Measurements from ENCODE around the gene DNAJC5G.
A peak's percentile ranks its signal among the peaks of the same experiment; 100 is the strongest.
"Not testable (repeated sequence)": the region's sequence is repeated elsewhere in the genome, so short reads cannot be mapped to it uniquely, and the experiment has no call there.

Gene DNAJC5G

DNA sequence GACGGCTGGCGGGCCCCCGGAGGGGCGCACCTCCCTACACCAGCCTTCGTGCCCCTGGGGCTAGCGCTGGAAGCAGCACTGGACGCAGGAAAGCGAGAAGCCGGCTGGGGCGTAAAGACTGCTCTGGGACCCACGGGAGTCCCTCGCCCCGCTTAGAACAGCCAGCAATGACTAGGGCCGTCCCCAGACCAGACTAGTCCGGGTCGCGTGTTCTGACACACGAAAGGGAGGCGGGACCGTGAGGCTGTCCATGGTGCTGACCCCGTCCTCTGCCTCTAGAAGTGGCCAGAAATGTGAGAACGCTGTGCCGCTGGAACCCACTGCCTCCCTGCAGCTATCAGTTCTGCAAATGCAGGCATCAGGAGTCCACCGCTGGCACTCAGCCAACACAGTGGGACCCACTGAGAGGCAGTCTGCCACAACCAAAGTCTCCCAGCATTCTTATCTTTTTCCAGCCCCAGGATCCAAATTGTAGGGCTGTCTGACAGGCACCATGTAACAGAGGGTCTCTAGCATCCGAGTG lies 33.2 kb downstream of the DNAJC5G start, which contains the start of gene UCN:
TSS of gene UCN (minus strand) at position 87 of the 523 bp plus-strand sequence. CDS start 550 bp downstream, outside the sequence.
- DNase-seq (ENCODE audit: low read depth in 2 of 2): no peak

DNA sequence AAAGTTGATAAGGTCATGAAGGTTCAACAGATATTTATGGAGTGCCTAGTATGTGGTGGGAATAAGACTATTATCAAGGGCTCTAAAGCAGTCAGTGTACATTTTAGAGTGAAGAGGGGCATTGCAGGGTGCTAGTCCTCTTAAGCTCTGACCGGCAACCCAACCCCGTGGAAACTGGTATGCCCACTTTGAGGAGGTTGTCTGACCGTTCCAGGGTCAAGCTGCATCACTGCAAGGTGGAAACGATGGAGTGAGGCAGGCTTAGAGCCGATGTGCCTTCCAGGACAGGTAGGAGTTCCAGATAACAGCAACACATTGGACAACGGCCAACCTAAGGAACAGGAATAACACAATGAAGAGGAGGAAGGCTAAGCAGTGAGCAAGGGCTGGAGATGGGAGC lies 34.4 kb downstream of the DNAJC5G start:
- DNase-seq (ENCODE audit: low read depth in 2 of 2): no peak

DNA sequence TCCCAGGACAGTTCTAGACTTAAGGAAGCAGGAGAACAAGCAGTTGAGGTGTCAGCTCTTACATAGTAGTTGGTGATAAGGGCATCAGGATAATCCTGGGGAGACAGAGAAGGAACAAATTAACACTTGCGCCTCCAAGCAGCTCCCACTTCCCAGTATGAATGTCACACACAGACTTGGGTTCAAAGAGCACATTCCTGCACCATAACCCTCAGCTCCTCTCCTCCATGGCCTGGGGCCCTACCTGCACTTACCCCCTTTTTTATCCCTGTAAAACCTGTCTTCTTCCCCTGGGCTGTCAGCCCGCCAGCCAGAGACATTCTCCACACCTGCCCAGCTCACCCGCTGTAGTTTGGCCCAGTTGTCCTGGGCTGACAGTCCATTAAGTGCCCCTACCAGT lies 36.9 kb downstream of the DNAJC5G start:
- DNase-seq (ENCODE audit: low read depth in 2 of 2): no peak

DNA sequence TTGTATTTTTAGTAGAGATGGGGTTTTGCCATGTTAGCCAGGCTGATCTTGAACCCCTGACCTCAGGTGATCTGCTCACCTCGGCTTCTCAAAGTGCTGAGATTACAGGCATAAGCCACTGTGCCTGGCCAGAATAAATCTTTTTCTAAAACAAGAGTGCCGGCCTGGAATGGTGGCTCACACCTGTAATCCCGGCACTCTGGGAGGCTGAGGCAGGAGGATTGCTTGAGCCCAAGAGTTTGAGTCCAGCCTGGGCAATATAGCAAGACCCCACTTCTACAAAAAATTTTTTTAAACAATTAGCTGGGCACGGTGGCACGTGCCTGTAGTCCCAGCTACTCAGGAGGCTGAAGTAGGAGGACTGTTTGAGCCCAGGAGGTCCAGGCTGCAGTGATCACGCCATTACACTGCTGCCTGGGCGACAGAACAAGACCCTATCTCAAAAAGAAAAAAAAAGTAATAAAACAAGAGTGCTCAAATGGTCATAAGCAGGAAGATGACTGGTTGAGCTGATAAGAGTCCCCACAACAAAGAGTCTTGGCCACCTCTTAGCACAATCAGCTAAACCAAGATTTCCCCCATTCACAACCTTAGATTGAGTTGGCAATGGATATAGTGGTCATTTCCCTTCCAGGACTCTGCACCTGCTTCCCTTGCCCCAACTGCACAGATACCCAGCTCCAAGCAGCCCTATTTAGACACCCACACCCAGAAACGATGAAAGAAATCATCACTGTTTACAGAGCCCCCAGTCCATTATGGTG lies 38.8 kb downstream of the DNAJC5G start:
- DNase-seq (ENCODE audit: low read depth in 2 of 2): no peak

DNA sequence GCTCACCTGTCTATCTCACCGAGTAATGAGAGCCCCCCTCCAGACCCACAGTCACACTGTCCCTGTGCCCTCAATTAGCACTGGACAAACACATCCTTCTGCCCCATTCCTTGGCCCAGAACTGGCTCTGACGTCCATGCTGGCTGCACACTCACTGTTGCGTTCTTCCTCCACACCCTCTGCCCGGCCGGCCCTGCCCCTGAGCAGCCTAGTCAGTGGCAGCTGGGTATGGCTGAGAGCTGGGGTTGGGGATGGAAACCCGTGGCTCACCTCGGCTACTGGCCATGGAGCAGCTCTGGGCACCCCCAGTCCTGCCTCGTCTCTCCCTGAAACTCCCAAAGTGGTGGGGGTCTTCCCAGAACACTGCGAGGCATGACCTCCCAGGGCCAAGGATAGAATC lies 39.5 kb downstream of the DNAJC5G start:
- DNase-seq (ENCODE audit: low read depth in 2 of 2): no peak

DNA sequence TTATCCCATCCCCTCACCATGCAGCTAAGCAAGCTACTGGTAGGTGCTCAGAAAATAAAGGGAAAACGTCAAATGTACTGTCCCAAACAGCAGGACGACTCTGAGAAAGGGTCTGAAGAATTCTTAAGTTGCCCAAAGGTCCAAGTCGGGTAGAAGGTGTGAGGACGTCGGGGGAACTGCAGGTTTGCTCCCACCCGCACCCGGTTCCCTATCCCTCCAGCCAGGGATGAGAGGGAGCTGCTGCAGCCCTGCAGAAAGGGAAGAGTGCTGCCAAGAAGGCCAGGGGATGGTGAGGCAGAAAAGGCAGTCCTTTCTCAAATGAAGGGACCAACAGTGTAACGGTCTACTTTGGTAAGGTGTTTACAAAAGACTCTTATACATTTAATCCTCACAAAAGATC lies 39.9 kb downstream of the DNAJC5G start:
- no peak for DNase-seq (ENCODE audit: low read depth in 2 of 2)

DNA sequence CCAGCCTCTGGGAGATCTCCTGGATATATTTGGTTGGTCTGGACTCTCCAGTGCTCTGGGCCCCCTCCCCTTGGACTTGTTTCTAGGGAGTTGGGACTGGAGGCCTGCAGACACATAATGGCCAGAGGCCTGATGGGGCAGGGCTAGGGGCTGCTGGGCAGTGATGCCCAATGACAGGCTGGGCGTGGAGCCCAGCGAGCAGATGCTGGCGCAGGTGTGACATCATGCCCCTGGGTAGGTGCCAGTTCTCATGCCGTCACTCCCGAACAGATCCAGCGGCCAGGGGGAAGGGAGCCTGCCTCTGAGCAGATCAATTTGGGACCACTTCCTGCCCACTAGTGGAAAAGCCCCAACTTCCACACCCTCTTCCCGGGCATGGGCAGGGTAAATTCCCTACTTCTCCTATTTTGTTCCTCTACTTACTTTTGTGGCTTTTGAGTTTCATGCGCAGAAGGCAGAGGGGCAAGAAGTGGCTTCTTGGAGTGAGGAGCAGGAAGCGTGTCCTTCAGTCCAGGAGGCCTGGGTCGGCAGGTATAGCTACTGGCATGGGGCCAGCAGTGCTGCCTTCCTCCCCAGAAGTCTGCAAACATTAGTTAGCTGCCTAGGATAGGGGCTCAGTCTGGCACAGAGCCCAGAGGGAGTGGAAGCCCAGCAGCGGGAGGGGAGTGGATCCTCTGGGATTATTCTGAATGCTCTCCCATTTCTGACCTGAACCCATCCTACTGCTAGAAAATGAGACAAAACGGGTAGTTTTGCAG lies 41.6 kb downstream of the DNAJC5G start:
- no peak for DNase-seq (ENCODE audit: low read depth in 2 of 2)

DNA sequence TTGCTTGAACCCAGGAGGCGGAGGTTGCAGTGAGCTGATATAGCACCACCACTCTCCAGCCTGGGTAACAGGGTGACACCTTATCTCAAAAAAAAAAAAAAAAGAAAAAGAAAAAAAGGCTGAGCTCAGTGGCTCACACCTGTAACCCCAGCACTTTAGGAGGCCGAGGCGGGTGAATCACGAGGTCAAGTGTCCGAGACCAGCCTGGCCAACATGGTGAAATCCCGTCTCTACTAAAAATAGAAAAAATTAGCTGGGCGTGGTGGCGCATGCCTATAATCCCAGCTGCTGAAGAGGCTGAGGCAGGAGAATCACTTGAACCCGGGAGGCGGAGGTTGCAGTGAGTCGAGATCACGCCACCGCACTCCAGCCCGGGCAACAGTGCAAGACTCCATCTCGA lies 44.6 kb downstream of the DNAJC5G start:
- DNase-seq (ENCODE audit: low read depth in 2 of 2): not testable (repeated sequence)

DNA sequence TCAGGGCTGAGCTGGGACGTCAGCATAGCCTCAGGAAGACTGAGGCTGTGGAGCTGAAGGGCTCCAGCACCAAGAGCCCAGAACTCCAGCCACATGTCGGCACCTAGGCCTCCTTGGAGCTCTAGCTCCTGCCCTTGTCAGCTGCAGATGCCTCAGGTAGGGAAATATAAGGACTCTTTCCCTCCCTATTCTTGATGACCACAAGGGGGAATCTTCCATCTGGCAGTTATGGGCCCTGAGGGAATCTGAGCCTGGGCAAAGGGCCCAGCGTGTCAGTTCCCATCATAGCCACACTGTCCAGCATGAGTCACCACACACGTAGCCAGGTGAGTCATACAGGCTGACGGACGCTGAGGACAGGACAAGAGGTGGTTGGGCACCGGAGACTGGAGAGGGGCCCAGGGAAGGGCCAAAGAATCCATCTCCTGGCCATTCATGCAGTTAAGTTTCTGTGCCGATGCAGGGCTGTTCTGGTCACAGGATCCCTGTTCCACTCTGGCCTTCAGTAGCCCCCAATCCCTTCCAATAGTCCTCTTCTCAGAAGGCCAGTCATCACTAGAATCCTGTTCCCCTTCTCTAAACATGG lies 45.8 kb downstream of the DNAJC5G start:
- DNase-seq (ENCODE audit: low read depth in 2 of 2): peak; percentile 88 to 90

DNA sequence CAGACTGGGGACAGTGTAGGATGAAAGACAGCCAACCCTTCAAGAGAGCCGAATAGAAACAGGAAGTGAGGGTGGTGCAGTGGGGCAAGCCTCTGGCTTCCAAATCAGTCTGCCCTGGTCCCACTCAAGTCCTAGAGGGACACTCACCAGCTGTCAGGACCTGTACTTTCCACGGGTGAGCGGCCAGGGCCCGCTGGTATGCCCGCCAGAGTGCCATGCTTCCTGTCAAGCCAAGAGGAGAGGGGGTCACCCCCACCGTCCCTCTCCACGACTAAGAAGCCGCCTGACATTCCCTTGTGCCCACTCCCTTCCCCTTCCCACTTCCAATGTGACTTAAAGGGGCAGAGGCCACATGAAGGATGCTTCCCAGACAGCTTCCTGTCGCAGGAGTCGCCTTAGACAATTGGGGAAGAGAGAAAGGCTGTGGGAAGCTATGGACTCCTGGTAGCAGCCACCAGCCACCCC lies 47.1 kb downstream of the DNAJC5G start:
- no peak for DNase-seq (ENCODE audit: low read depth in 2 of 2)

DNA sequence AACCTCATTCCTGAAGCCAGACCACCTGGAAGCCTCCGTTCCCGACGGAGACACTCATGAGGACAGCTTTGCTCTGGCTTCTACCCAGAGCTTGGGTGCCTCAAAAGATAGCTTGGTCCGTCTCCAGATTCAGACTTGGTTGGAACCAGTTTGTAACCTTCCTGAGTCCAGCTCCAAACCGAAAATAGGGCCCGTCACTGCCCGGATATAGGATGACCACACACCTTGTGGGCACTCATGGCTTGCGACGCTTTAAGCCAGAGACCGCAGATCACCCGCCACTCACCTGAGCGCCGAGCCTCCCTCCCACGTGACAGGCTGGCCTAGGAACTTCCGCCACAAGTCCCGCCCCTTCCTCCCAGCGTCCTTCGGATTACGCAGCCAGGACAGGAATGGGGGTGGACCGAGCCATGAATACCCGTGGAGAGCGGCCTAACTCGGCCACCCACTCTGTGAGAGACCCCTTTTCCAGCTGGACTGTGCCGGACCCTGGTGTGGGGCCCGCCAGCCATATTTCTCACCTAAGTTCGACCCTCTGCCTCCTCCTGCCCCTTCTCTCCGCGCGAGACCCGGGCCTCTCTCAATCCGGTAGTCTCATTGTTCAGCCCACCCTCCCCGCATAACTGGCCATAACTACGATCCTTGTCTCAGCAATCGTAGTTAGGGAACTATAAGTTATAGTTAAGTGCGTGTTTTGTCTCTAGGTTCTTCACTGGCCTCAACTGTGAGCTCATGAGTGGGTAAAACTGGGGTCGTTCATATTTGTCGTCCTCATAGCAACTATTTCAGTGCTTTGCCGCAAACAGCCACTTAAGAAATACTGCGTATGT lies 47.7 kb downstream of the DNAJC5G start, which contains the start of gene MPV17:
TSS of gene MPV17 (minus strand) at position 332 of the 830 bp plus-strand sequence. CDS start 580 bp downstream, outside the sequence.
- DNase-seq (ENCODE audit: low read depth in 2 of 2): peak; percentile 59 to 62

DNA sequence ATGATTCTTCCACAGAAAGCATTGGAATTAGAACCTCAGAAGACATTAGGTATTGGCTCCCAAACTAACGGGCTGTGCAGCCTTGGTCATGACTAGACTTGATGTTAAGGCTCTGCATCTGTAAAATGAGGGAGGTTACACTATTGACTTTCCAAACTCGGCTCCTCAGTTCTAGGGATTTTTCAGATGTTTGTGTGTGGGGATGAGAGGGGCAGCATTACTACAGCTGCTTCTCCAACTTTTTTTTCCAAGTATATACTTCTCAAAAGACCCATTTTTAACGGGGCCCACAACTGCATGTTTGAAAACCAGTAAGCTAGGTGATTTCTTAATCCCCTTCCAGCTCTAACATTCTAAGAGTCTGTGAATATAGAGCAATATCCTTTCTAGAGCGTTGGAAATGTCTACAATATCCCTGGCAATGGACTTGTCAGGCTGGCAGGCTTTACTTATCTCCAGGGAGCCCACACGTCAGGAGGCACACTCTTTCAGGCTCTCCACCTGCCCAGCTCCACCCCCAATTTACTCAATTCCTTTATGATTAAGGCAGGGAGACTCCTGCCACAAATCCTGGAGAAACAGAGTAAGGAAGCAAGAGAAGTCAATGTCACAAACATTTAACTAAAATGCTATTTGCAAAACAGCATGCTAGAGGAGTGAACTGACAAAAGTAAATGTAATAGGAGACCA lies 48.5 kb downstream of the DNAJC5G start:
- no peak for DNase-seq (ENCODE audit: low read depth in 2 of 2)

DNA sequence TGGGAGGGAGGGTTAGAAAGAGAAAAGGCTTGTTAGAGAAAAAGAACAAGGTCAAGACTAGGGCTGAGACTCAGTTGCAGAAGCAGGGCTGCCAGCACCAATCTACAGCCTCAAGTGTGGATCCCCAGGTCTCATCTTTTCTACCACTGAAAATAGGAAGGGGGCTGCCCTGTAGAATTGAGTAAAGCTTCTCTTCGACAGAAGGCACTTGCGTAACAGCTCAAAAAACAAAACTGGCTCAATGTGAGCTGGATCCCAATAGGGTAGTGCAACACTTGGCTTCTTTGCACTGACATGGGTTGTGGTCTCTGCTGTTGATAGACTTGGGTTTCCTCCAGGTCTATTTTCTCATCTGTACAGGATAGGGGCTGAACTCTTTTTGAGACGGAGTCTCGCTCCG lies 49.5 kb downstream of the DNAJC5G start:
- DNase-seq (ENCODE audit: low read depth in 2 of 2): no peak
